GM12874 (cell line): Measurements from ENCODE around the gene PLA2G2D.

ENCODE experiments used
- CTCF ChIP-seq: IDR thresholded peaks from 2 replicates; pipeline ENCODE4 v1.5.1; 2011; ENCODE audit warnings: low read depth, mild to moderate bottlenecking, control low read depth, low read length, moderate library complexity; ENCODE audit not compliant: insufficient read depth

Gene PLA2G2D

GRCh38 chr1:20080441-20081352 is 38.6 kb downstream of the PLA2G2D start:
- no peak for TF ChIP-seq CTCF

- no peak for TF ChIP-seq CTCF
These were observed 39.6 kb downstream of the PLA2G2D start for GRCh38 chr1:20079661-20080305.

GRCh38 chr1:20078711-20079110 is 40.6 kb downstream of the PLA2G2D start:
- no peak for TF ChIP-seq CTCF

- TF ChIP-seq CTCF, result no peak
These were observed 41.1 kb downstream of the PLA2G2D start for GRCh38 chr1:20078171-20078651.

- no peak for TF ChIP-seq CTCF
These were observed 42.5 kb downstream of the PLA2G2D start for GRCh38 chr1:20076710-20077461.

GRCh38 chr1:20076223-20076622 is 43.1 kb downstream of the PLA2G2D start:
- no peak for TF ChIP-seq CTCF

GRCh38 chr1:20075345-20075744 is 44.0 kb downstream of the PLA2G2D start:
- no peak for TF ChIP-seq CTCF
